H9 (cell line): ENCODE measurements around the gene ACTN4. TPM values are rescaled to one million over a fixed set of nuclear protein-coding genes. Genes with fewer than 3 reads are reported as not detected.

ENCODE experiments used
- DNase-seq: peaks from one replicate; pipeline ENCODE4 v3.0.0-alpha.2; 2017
- H2AFZ ChIP-seq: one replicate; pipeline ENCODE4 v1.6.1; 2013; ENCODE audit warnings: mild to moderate bottlenecking, low read length, control low read depth, moderate library complexity
- H2AK5ac ChIP-seq: 2 replicates; pipeline ENCODE4 v1.6.1; 2013; ENCODE audit warnings: low read length, control low read depth, mixed read lengths; ENCODE audit not compliant: insufficient read length
- H2BK120ac ChIP-seq: one replicate; pipeline ENCODE4 v1.6.1; 2013; ENCODE audit warnings: low read depth, mild to moderate bottlenecking, low read length, control low read depth, inconsistent platforms; ENCODE audit not compliant: poor library complexity, severe bottlenecking
- H2BK12ac ChIP-seq: 2 replicates; pipeline ENCODE4 v1.6.1; 2013; ENCODE audit warnings: low read length, control low read depth, mixed read lengths, low read depth; ENCODE audit not compliant: insufficient read length
- H2BK15ac ChIP-seq: 2 replicates; pipeline ENCODE4 v1.6.1; 2013; ENCODE audit warnings: low read depth, low read length, control low read depth
- H2BK20ac ChIP-seq: one replicate; pipeline ENCODE4 v1.6.1; 2013; ENCODE audit warnings: low read depth, mild to moderate bottlenecking, low read length, control low read depth, inconsistent platforms; ENCODE audit not compliant: poor library complexity, severe bottlenecking
- H2BK5ac ChIP-seq: 2 replicates; pipeline ENCODE4 v1.6.1; 2013; ENCODE audit warnings: low read length, control low read depth, mixed read lengths; ENCODE audit not compliant: insufficient read length
- H3K14ac ChIP-seq: 2 replicates; pipeline ENCODE4 v1.6.1; 2013; ENCODE audit warnings: low read length, control low read depth; ENCODE audit not compliant: insufficient read depth
- H3K18ac ChIP-seq: 2 replicates; pipeline ENCODE4 v1.6.1; 2013; ENCODE audit warnings: low read depth, mild to moderate bottlenecking, mixed read lengths, low read length, control low read depth; ENCODE audit not compliant: insufficient read length
- H3K23ac ChIP-seq: 2 replicates; pipeline ENCODE4 v1.6.1; 2013; ENCODE audit warnings: low read length, control low read depth, mixed read lengths, low read depth; ENCODE audit not compliant: insufficient read length
- H3K23me2 ChIP-seq: 2 replicates; pipeline ENCODE4 v1.6.1; 2013; ENCODE audit warnings: low read depth, mild to moderate bottlenecking, mixed read lengths, low read length, control low read depth; ENCODE audit not compliant: insufficient read length, poor library complexity, severe bottlenecking
- H3K27ac ChIP-seq: 2 replicates; pipeline ENCODE4 v1.5.1; 2013; ENCODE audit warnings: low read length, control low read depth, mixed read lengths, low read depth; ENCODE audit not compliant: insufficient read length
- H3K27me3 ChIP-seq: 2 replicates; pipeline ENCODE4 v1.6.1; 2013; ENCODE audit warnings: low read length, control low read depth, inconsistent platforms; ENCODE audit not compliant: insufficient read depth
- H3K4ac ChIP-seq: 2 replicates; pipeline ENCODE4 v1.6.1; 2013; ENCODE audit warnings: low read depth, mild to moderate bottlenecking, control low read depth, inconsistent platforms, low read length, moderate library complexity
- H3K4me1 ChIP-seq: 2 replicates; pipeline ENCODE4 v1.6.1; 2013; ENCODE audit warnings: low read length, control low read depth, inconsistent platforms; ENCODE audit not compliant: insufficient read depth
- H3K4me2 ChIP-seq: 2 replicates; pipeline ENCODE4 v1.6.1; 2013; ENCODE audit warnings: low read length, control low read depth, mixed read lengths; ENCODE audit not compliant: insufficient read length, insufficient read depth
- H3K56ac ChIP-seq: 2 replicates; pipeline ENCODE4 v1.6.1; 2013; ENCODE audit warnings: low read depth, mild to moderate bottlenecking, mixed read lengths, low read length, control low read depth; ENCODE audit not compliant: insufficient read length
- H3K79me1 ChIP-seq: 2 replicates; pipeline ENCODE4 v1.6.1; 2013; ENCODE audit warnings: low read depth, mild to moderate bottlenecking, moderate library complexity, low read length, control low read depth, inconsistent platforms; ENCODE audit not compliant: insufficient read depth, poor library complexity, severe bottlenecking
- H3K79me2 ChIP-seq: 2 replicates; pipeline ENCODE4 v1.6.1; 2013; ENCODE audit warnings: low read length, control low read depth, inconsistent platforms; ENCODE audit not compliant: insufficient read depth
- H3K9ac ChIP-seq: 2 replicates; pipeline ENCODE4 v1.6.1; 2013; ENCODE audit warnings: low read length, control low read depth, mixed read lengths; ENCODE audit not compliant: insufficient read length; ENCODE audit errors: extremely low read depth
- H3K9me3 ChIP-seq: one replicate; pipeline ENCODE4 v1.6.1; 2013; ENCODE audit warnings: low read depth, low read length, inconsistent platforms; ENCODE audit not compliant: control insufficient read depth
- H3T11ph ChIP-seq: one replicate; pipeline ENCODE4 v1.6.1; 2013; ENCODE audit warnings: mild to moderate bottlenecking, low read length, control low read depth, inconsistent platforms
- H4K20me1 ChIP-seq: one replicate; pipeline ENCODE4 v1.6.1; 2013; ENCODE audit not compliant: control insufficient read depth, insufficient read length, insufficient read depth
- H4K5ac ChIP-seq: 2 replicates; pipeline ENCODE4 v1.6.1; 2013; ENCODE audit warnings: low read depth, mild to moderate bottlenecking, mixed read lengths, low read length, control low read depth; ENCODE audit not compliant: insufficient read length
- H4K8ac ChIP-seq: replicated peaks from 2 replicates; pipeline ENCODE4 v1.6.1; 2013; ENCODE audit warnings: low read length, control low read depth, mixed read lengths, low read depth; ENCODE audit not compliant: insufficient read length
- H4K91ac ChIP-seq: 2 replicates; pipeline ENCODE4 v1.6.1; 2013; ENCODE audit warnings: low read depth, mild to moderate bottlenecking, moderate library complexity, mixed read lengths, low read length, control low read depth; ENCODE audit not compliant: insufficient read length
- H3K27ac Mint-ChIP-seq, 3 experiments: 2 replicates in 2 of 3; 3 replicates in 1 of 3; pipeline ENCODE4 v1.8.0; 2020 to 2021; ENCODE audit warnings: mixed read lengths in 3 of 3, mild to moderate bottlenecking in 1 of 3, moderate library complexity in 1 of 3
- H3K27me3 Mint-ChIP-seq: 2 replicates; pipeline ENCODE4 v1.8.0; 2021; ENCODE audit warnings: low read depth, mild to moderate bottlenecking, moderate library complexity, mixed read lengths
- H3K36me3 Mint-ChIP-seq, 3 experiments: 2 replicates in 2 of 3; 3 replicates in 1 of 3; pipeline ENCODE4 v1.8.0; 2020 to 2021; ENCODE audit warnings: low read depth in 3 of 3, mixed read lengths in 3 of 3; ENCODE audit not compliant: insufficient read depth in 1 of 3
- H3K4me1 Mint-ChIP-seq, 2 experiments: 2 replicates each; pipeline ENCODE4 v1.8.0; 2020; ENCODE audit warnings: mixed read lengths in 2 of 2
- H3K4me3 Mint-ChIP-seq, 2 experiments: 2 replicates in 1 of 2; 3 replicates in 1 of 2; pipeline ENCODE4 v1.8.0; 2020 to 2021; ENCODE audit warnings: mild to moderate bottlenecking in 2 of 2, mixed read lengths in 2 of 2, moderate library complexity in 1 of 2
- H3K9me3 Mint-ChIP-seq, 2 experiments: 2 replicates in 1 of 2; 3 replicates in 1 of 2; pipeline ENCODE4 v1.8.0; 2020; ENCODE audit warnings: mild to moderate bottlenecking in 2 of 2, mixed read lengths in 2 of 2, moderate library complexity in 1 of 2
- WGBS: extraction: QIAGEN DNeasy Blood & Tissue Kit; methylation state at CpG from one replicate; pipeline ENCODE4 v1.1.7; 2013; ENCODE audit warnings: missing lambda C conversion rate, low lambda C conversion rate, mixed read lengths; ENCODE audit not compliant: insufficient read length; ENCODE audit errors: extremely low coverage; 5-methylcytosine and 5-hydroxymethylcytosine counted together
- total RNA-seq: library from RNA; stranded (reverse); gene quantifications from 2 replicates; pipeline ENCODE4 v1.2.1, GENCODE V29; 2021
- TF ChIP-seq, protein P1 (sequence below): fragments of 200-600 bp; sonication (generic); conservative IDR thresholded peaks from 3 replicates; pipeline ENCODE4 v1.8.0; 2021; ENCODE audit warnings: antibody characterized with exemption, mild to moderate bottlenecking

Gene ACTN4
- total RNA-seq, 1 experiment from 2014 or later: 369 TPM

- H3K9ac ChIP-seq: no peak overlapping the region
- no peak overlapping the region for H2AK5ac ChIP-seq
- no peak overlapping the region for H4K8ac ChIP-seq
- H3K14ac ChIP-seq: no peak overlapping the region
- no peaks in the 10 kb centered on the region; the same call in 1 of the 2 replicates for H3K79me2 ChIP-seq
- H2BK15ac ChIP-seq: no peak overlapping the region
- Mint-ChIP-seq H3K4me3 (no peak overlapping the region), H3K36me3 (peaks cover 42 to 92% (median 72%) of the 10 kb centered on the region in 3 experiments), H3K4me1 (0 out of 4 replicates have a peak, but pooled peaks cover 0 to 2% of the 10 kb centered on the region in 2 experiments), H3K27ac (peak overlapping the region in 2 of 3 experiments; percentile 38 to 61; a peak in 3 of 7 replicates), H3K27me3 (no peaks in the 10 kb centered on the region; the same call in 1 of the 2 replicates), H3K9me3 (no peaks in the 10 kb centered on the region; a peak in 1 of 5 replicates)
- no peaks in the 10 kb centered on the region for H3K9me3 ChIP-seq
- TF ChIP-seq, protein P1, sequence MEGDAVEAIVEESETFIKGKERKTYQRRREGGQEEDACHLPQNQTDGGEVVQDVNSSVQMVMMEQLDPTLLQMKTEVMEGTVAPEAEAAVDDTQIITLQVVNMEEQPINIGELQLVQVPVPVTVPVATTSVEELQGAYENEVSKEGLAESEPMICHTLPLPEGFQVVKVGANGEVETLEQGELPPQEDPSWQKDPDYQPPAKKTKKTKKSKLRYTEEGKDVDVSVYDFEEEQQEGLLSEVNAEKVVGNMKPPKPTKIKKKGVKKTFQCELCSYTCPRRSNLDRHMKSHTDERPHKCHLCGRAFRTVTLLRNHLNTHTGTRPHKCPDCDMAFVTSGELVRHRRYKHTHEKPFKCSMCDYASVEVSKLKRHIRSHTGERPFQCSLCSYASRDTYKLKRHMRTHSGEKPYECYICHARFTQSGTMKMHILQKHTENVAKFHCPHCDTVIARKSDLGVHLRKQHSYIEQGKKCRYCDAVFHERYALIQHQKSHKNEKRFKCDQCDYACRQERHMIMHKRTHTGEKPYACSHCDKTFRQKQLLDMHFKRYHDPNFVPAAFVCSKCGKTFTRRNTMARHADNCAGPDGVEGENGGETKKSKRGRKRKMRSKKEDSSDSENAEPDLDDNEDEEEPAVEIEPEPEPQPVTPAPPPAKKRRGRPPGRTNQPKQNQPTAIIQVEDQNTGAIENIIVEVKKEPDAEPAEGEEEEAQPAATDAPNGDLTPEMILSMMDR: no peak
- no peaks in the 10 kb centered on the region for H3K23me2 ChIP-seq
- H3T11ph ChIP-seq: no peak overlapping the region
- H2BK20ac ChIP-seq: no peak overlapping the region
- H4K91ac ChIP-seq: no peak overlapping the region
- H4K20me1 ChIP-seq: no peaks in the 10 kb centered on the region
- no peak overlapping the region for H3K23ac ChIP-seq
- no peak overlapping the region for H3K4ac ChIP-seq
- H2BK12ac ChIP-seq: no peak overlapping the region
- H2AFZ ChIP-seq: no peak overlapping the region
- no peak overlapping the region for H3K56ac ChIP-seq
- H3K27me3 ChIP-seq: no peaks in the 10 kb centered on the region
- H3K27ac ChIP-seq: no peak overlapping the region
- no peak overlapping the region for H2BK120ac ChIP-seq
- no peak overlapping the region for H4K5ac ChIP-seq
- no peak overlapping the region for H3K4me2 ChIP-seq
- H3K18ac ChIP-seq: no peak overlapping the region
- DNase-seq: no peak
- H3K4me1 ChIP-seq: no peaks in the 10 kb centered on the region
- WGBS: no CpG with 5 or more reads among the region's 22 CpGs
- no peak overlapping the region for H2BK5ac ChIP-seq
- no peaks in the 10 kb centered on the region for H3K79me1 ChIP-seq
Measured at GRCh38 chr19:38705197-38706019, 58.0 kb downstream of the ACTN4 start.
